HG03520 (cell line): ENCODE data around the gene CRYBG3.

Experiments used
- ATAC-seq: cut with Tn5 transposase; IDR thresholded peaks from one replicate; pipeline ENCODE4 v1.9.1; 2021; ENCODE audit warnings: mild to moderate bottlenecking, moderate library complexity; ENCODE audit not compliant: unreplicated experiment

The CRYBG3 gene

DNA sequence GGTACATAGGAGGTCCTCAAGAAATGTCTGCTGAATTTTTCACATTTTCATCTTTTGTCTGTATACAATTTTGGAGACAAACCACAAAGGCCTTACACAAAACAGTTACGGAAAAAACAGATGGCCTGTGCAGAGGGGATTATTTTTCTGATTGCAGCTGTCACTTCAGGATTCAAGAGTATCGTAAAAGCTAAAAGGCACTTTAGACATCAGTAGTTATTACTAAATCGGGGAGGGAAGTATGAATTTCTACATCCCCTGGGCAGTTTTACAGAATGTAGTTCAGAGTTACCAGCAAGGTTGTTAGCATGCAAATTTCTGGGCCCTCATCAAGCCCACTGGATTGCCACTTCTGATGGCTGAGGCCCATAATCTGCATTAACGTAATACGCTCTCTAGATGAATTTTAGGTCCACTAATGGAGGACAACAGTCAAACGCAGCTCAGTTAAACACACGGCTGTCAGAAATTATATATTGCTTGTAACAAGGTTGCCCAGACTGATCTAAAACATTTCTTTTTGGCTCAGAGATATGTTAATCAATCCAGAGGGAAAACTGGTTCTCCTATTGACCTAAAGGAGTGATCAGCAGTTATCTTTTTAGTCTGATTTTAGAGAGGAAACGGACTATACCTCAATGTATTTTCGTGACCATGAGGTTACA is 149.3 kb downstream of the CRYBG3 start:
- ATAC-seq: no peak

DNA sequence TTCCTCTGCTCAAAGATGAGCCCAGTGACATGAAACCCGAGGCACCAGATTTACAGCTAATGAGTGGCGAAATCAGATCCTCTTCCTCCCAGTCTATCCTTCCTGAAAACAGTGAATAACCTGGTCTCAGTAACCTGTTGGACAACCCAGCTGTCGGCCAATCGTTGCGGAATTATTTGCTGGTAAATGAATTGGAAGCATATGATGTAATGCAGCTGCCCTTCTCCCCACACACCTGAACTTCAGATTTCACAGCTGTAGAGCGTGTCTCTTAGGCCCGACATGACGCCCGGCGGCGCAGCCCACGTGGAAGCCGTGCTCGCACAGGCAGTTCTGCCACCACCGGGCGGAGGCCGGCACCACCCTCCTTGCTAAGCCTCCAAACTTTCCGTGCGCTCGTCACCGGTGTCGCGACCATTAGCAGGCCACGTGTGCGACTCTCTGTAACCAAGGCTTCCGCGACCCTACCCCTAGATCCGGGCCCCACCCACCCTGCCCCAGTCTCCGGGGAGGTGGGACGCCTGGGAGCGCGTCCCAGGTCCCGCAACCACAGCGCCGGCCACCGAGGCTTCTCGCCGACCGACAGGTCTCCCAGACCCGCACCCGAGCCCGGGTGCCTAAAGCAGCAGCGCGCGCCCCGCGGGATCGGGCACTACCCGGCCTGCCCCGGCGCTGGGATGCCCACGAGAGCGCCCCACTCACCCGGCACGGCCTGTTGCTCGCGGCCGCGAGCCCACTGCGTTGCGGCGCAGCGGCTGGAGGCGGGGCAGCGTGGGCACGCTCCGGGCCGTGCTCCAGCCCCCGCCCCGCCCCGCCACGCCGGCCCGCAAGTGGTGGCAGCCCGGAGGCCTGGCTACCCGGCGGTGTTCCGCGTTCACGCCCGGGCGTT is 150.1 kb downstream of the CRYBG3 start, which contains the start of gene RIOX2:
RIOX2 (minus strand) TSS at position 753 of the 889 bp plus-strand sequence. CDS start 4,838 bp downstream, outside the sequence.
- ATAC-seq: peak; percentile 92

DNA sequence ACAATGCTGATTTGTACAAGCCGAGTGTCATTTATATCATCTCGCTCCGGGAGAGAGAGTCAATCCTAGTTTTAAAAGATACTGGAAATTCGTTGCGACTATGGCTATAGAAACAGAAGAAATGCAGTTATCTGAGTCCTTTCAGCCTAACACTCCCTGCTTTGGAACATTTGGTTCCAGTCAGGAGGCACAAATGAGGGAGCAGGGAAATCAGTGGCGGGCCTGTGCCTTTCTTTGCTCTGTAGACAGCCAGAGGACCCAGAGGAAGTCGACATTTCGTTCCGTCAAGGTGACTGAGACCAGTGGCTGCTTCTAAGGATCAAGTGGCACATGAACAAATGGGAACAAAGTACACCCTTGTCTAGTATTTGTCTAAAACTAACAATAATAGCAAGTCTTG is 151.2 kb downstream of the CRYBG3 start:
- no peak for ATAC-seq

DNA sequence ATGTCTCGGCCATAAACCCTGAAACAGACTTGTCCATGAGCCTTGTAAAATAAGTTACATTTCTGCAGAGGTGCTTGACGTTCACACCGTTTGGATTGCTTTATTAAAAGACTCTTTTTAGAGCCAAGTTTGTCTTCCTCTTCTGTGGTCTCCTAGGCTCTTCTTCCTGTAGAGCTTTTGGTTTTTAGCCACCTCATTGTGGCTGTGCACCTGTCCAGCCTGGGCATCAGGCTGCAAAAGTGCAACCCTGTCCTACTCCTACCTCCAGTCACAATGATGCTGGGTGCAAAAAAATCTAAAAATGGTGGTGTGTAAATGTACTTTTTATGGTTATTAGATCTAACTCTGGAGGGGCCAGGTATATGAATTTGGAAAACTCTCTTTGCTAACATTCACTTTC is 153.2 kb downstream of the CRYBG3 start:
- no peak for ATAC-seq

DNA sequence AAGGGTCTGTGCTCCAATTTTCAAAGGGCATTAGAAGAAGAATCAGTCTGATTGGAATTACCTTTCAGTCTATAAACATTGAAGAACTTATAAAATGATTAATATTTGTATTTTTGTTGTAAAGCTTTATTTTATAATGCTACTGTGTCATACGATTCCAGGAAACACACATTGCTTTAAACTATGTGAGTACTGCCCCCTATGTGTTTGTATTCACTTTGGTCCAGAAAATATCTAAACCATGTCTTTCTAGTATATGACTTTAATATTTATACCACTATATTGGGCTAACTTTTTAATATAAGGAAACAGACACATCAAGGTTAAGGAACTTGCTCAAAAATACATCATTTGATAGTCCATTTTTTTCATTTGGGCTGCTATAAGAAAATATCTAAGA is 153.7 kb downstream of the CRYBG3 start:
- ATAC-seq: no peak

DNA sequence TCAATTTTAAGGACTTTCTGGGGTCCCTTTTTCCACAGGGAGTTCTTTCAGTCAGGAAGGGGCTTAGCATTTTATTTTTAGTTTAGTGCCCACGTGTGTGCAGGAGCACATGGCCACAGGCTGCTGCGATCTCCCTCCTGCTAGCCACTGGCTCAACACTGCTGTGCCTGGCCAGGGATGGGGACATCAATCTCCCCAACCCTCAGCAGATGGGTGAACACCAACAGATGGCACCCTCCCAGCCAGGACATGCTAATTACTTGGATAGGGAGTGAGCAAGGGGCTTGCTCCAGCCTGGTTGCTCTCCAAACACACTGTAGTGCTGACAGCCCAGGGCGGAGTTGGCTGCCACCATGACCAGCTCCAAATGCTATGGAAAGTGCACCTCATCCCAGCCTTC is 157.8 kb downstream of the CRYBG3 start:
- no peak for ATAC-seq

DNA sequence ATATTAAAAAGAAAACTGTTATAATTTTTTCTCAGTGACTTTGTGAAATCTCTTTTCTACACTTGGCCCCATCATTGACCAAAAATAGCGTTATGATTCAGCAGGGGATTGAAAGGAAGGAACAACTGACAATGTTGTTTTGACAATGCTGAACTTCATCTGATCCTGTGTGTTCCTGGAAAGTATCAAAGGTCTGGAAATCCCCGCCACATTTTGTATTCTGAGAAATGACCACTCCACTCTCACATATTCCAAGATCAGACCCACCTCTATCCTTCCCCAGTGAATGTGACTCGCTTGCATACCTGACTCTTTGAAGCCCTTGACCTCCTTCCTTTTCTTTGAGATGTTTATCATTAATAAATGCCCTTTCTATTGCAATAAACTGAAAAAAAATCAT is 160.1 kb downstream of the CRYBG3 start:
- no peak for ATAC-seq

DNA sequence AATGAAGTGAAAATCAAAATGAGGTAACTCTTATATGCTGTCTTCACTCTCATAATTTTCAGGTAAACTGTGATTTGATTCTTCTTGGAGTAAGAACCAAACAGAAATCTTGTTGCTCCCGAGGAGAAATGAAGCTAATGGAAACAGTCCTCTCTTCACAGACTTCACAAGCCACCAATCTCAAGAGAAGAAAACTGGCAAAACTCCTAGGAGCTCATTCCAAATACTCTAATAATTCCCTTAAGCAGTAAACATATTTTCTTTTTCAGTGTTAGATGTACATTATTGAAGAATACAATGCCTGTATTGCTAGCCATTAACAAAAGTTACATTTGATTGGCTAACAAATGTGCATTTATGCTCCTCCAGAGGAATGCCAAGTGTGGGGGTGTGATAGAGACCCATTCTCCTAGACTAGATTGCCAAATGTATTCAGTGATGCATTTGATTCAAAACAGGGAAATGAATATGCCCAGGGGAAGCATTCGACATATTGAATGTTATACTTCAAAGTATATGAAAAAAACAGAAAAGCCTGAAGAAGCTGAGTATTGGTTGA is 162.2 kb downstream of the CRYBG3 start:
- ATAC-seq: no peak

DNA sequence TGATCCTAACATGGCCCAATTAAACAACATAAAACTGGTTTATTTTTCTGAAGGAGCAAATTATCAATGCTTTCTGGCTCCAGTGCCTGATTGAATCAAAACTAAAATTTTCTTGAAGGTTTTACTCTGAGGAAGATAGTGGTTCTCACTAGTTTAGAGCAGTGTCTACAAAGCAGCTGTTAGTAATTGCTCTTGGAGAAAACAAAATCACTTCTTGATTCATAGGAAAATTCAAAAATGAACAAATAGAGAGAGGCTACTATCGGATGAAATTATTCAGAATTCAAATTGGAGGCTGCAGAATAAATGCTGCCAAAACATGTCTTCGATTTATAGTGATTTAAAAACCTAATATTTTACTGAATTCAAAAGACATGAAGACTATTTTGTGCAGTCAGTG is 165.5 kb downstream of the CRYBG3 start:
- no peak for ATAC-seq

DNA sequence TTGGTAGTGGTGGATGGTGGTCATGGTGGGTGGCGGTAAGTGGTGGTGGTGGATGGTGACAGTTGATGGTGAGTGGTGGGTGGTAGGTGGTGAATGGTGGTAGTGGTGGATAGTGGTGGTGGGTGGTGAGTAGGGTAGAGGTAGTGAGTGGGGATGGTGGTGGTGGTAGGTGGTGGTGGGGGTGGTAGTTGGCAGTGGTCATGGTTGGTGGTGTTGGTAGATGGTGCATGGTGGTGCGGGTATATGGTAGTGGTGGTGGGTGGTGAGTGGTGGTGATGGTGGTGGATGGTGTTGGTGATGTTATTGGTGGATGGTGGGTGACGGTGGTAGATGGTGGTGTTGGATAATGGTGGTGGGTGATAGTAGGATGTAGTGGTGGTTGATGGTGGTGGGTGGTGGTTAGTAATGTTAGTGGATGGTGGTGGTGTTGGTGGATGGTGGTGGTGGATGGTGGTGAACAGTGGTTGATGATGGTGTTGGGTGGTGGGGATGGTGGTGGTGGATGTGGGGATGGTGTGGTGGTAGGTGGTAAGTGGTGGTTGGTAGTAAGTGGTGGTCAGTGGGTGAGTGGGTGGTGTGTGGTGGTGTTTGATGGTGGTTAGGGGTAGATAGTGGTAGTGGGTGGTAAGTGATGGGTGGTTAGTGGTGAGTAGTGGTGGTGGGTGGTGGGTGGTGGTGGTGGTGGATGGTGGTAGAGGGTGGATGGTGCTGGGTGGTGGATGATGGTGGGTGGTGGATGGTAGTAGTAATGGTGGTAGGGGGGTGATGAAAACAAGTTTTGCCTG is 167.2 kb downstream of the CRYBG3 start:
- no peak for ATAC-seq

DNA sequence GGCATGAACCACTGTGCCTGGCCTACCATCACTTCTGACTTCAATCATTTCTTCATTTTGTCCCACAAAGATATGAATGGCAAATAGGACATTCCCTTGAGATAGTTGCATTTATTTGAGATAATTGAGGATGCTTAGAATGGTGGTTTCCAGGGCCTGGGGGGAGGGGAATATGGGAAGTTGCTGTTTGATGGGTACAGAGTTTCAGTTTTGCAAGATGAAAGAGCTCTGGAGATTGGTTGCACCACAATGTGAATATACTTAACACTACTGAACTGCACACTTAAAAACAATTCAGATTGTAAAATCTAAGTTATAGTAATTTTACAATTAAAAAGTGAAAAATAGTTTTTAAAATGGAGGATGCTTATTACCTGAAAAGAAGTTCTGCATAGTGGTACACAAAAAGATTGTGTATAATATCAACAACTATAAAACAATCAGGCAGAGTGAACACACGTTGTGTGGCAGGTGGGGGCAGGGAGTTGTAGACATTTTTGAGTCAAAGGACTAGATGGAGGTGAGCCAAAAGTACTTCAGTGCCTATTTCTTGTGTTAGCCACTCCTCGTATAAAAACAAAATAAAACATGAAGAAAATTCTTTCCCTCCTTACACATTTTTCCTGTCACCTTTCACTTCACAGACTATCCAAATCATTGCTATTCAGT is 168.9 kb downstream of the CRYBG3 start:
- no peak for ATAC-seq

DNA sequence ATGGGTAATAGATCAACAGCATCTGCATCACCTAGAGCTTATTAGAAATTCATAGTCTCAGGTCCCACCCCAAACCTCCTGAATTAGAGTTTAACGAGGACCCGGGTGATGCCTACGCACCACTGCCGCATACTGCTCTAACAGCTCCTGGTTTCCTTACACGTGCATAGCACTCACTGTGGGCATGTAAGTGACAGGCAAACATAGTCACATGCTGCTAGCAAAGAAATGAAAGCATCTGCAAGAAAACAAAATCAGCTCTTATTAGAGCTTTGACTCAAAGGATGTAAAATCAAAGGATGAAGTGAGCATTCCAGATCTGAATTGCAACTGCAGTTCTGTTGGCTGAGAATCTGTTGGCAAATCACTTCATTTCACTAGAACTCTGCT is 169.5 kb downstream of the CRYBG3 start:
- no peak for ATAC-seq

DNA sequence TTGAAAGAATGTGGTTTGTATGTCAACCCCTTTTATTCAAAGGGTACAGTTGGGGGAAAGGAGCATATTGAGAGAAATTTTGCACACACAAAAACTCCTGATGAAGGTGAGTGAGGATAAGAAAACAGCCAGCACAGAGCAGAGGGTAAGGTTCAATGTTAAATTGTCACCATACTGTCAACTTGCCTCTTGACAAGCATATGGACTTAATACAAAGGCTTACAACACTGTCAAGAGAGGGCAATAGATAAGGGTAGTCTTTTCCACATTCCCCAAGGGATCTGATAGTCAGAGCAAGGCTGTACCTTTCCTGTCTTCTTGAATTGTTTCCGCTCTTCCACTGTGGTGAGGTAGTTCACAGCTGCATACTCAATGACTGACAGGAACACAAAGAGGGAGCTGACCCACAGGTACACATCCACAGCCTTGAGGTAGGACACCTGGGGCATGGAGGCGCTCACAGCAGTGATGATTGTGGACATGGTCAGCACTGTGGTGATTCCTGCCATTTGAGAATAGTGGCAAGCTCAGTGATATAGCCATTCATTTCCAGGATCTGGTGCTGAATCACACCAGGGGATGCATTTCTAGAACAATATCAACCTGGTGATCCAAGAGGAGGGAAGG is 170.8 kb downstream of the CRYBG3 start:
- no peak for ATAC-seq

DNA sequence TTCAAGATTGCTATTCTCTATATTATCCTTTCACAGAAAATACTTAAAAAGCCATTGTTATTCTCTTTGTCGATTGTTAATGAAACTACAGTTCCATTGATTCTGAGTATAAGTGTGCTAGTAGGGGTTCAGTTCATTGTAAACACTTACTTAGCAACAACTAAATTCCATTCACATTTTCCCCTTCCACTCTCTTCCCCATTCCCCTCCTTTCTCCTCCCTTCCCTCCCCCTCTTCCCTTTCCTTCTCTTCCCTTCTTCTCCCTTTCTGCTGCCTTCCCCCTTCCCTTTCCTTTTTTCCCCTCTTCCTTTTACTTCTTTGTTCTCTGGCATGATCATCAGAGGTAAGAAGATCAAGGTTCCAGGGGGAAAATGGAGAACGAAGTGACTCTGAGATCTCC is 171.7 kb downstream of the CRYBG3 start:
- no peak for ATAC-seq

DNA sequence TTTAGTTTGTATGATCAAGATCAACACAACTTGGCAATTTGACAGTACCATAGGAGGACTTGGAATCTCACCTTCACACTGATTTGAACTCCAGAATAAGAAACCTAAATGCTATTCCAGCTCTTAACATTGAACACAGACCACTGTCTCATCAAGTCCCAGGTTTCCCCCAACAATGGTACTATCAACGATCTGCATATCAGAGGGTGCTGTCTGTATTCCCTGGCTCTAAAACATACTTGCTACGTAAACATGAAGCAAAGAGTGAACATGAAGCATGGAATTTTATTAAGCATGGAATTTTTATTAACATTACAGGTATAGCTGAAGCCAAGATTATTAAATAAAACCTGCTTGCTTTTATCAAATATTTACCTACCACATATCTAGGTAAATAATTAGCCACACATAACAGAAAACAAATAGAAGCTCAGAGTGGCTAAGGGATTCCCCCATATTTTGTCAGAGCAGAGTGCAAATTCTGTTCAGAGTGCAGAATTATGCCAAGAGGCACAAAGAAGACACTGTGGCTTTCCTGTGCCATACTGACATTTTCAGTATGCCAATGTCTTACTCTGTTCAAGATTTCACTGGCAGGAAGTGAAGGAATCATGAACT is 172.6 kb downstream of the CRYBG3 start:
- ATAC-seq: no peak
